Measurements from ENCODE around the gene MRPL27.

GRCh38 chr17:50412188-50412732, 39.3 kb upstream of the MRPL27 start:
- TF ChIP-seq MAX (IDR thresholded peaks at IDR 0.05) (no peak), CTCF (IDR thresholded peaks at IDR 0.05 in 2 of 3, conservative IDR thresholded peaks at IDR 0.05 in 1 of 3; ENCODE audit: borderline replicate concordance in 1 of 3, insufficient read depth in 1 of 3, low read depth in 2 of 3, low read length in 2 of 3) (no peak), ZNF274 (IDR thresholded peaks at IDR 0.05; ENCODE audit: low read depth, low read length) (no peak), SIN3A (IDR thresholded peaks at IDR 0.05; ENCODE audit: low read depth) (no peak), EZH2 (IDR thresholded peaks at IDR 0.05) (no peak), RAD21 (IDR thresholded peaks at IDR 0.05; ENCODE audit: low read depth) (no peak), CEBPB (IDR thresholded peaks at IDR 0.05; ENCODE audit: low read depth) (no peak)

Data from HCT116 (cell line).